Activated CD4-positive, alpha-beta T cell treated with anti-CD3 and anti-CD28 coated beads, Interleukin-2, Interleukin-4, amounts not matched to agents 100 ng/mL and 50 ng/mL, durations not matched to agents 16 hours and 8 hours (primary cell): ENCODE data around the gene STAT6.
A peak's percentile ranks its signal among the peaks of the same experiment; 100 is the strongest.
"Not testable (repeated sequence)": the region's sequence is repeated elsewhere in the genome, so short reads cannot be mapped to it uniquely, and the experiment has no call there.

Source experiments
- DNase-seq: peaks from one replicate; pipeline ENCODE4 v3.0.0-alpha.2; 2020; ENCODE audit warnings: low spot score

STAT6 gene

DNA sequence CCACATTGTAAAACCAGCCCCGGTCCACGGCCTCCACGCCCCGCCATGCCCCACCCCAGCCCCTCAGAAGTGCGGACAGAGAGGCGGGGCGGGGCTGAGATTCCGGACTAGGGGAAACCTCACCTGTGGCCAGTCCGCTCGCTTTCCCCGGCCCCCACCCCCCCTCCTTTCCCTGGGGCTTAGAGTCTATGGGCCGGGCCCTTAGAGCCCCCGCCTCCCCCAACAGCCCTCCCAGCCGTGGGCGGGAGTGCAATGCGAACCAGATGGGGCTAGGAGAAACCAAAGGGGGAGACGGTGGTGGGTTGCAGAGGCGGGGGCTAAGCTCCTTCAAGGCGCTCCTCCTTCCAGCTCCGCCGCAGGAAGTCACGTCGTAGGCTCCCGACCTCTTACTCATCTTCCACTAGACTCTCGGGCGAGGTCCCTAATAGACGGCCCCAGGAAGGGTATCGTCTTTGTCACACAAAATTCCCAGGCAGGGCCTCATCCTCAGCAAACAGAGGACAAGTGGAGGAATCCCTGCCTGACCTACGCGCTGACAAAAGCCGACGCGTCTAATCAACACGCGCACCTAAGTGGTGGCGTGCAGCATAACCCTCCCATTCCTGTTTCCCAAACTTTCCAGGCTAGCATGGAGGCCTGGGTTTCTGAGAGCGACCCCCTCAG is 23.3 kb downstream of the STAT6 start:
- peak; percentile 80 for DNase-seq

DNA sequence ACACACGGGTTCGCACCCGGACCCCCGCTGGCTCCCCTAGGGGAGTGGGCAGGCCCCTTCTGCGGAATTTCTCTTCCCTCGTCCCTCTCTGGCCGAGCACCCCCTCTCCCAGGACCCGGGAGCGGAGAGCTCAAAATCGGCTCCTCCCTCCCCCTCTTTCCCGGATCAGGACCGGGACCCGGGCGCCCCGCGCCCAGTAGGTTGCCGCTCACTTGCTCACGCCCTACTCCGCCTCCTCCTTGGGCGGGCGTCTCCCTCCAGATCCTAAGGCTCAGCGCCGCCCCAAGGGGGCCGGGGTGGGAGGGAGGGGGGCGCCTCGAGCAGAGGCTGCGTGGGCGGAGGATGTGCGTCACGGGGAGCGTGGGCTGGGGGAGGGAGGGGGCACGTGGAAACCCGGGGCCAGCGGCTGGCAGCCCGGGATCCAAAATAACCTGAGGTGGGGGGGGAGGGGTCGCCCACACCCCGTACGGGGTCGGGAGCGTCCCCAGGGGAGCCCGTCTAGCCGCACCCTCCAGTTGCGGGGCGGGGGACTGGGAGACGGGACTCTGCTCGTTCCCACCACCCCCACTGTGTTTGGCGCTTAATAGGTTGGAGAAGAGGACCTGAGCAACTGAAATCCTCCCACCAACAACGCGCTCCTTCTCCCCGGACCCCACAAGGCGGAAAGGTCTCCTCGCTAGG is 24.0 kb downstream of the STAT6 start:
- peak; percentile 88 for DNase-seq

DNA sequence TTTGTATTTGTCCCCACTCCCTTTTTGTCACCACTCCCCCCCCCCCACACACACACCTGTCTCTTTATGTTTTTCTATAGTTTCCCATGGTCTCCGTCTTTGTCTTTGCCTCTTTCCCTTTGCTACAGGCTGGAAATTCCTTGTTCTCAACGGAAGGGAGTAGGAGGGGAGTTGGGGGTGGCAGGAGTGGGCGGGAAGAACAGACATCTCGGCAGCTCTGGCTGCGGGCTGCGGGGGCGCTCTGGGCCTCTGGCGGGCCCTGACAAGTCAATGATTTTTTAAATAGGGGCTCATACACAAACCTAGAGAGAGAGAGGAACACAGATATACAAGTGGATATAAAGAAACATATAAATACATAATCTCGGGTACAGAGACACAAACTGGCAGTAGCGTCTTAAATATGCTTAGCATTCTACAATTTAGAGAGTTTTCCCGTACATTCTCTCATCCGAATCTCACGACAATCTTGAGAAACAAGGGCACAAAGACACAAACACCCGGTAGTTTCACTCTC is 24.6 kb downstream of the STAT6 start:
- DNase-seq, result peak; percentile 48

DNA sequence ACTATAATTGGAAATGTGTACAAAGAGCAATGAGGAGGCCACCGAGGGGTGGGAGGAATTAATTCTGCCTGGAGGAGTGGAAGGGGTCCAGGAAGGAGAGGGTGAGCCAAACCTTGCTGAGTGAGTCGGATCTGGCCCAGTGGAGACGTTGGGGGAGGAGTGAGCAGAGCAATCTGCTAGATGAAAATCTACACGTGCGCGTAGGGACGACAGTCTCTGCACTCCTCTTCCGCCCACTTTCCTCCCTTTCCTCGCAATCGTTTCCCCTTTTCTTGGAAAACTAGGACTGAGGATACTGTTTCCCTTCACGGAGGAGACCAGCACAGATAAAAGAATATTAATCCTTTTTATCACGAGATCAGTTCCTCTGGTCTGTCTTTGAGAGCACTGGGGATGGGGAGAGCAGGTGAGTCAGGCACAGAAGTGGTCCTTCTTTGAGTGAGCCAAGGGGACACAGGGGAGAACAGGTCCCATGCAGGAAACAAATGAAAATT is 25.1 kb downstream of the STAT6 start:
- DNase-seq, result peak; percentile 54

DNA sequence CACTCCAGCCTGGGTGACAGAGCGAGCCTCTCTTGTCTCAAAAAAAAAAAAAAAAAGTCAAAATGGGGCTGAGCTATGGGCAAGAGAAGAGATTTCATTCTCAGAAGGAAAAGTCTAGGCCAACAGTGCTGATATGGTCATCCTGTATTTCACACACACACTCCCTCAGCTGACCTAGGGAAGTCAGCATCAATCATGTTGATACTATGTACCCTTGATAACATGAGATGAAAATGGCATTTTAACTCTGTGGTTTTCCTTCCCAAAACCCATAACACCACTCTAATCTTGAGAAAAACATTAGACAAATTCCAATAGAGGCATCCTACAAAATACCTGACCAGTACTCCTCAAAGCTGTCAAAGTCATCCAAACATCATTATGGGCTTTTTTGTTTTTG is 30.3 kb downstream of the STAT6 start:
- DNase-seq, result no peak

DNA sequence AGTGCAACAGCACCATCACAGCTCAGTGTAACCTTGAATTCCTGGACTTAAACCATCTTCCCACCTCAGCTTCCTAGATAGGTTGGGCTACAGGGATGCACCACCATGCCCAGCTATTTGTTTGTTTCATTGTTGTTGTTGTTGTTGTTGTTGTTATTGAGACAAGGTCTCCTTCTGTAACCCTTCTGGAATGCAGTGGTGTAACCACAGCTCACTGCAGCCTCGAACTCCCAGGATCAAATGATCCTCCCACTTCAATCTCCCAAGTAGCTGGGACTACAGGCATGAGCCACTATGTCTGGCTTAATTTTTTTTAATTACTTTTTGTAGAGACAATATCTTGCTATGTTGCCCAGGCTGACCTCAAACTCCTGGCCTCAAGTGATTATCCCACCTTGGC is 31.3 kb downstream of the STAT6 start:
- DNase-seq, result no peak

DNA sequence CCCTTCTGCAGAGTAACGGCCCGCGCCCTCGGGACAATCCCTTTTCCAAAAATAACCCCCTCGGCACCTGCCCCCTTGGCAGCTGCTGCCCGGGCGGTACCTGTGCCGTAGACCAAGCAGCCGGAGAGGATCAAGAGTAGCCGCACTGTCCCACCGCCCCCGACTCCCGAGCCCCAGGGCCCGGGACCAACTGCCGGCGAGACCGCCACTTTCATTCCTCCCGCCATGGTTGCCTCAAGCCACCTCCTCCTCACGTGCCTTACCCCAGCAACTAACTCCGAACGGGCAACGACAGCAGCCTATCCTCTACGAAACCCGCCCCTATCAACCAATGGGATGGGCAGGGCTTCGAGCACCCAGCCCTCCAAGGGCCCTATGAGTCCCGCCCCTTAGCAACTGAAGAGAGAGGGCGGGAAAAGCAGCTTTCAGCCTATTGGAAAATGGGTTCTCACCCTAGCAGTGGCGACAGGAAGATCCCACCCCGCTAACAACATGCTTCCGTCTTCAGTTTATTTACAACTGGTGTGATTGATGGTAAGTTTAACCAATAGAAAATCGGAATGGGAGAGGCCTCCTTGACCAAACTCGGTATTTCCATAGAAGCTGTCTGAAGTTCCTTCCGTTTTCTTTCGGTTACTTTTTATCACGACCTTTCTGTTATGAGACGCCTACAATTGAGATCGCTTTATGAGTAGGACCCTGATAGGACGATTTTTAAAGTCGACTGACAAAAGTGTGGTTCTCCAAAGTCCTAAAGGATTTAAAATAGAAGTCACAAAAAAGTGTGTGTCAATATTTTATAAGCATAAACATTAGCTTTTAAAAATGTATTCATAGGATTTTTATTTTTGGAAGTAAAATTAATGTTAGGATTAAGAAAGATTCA is 32.4 kb downstream of the STAT6 start, which contains the start of gene NEMP1:
TSS of gene NEMP1 (minus strand) at position 273 of the 886 bp plus-strand sequence. CDS start at position 227, 46 bp downstream.
- peak; percentile 100 for DNase-seq

DNA sequence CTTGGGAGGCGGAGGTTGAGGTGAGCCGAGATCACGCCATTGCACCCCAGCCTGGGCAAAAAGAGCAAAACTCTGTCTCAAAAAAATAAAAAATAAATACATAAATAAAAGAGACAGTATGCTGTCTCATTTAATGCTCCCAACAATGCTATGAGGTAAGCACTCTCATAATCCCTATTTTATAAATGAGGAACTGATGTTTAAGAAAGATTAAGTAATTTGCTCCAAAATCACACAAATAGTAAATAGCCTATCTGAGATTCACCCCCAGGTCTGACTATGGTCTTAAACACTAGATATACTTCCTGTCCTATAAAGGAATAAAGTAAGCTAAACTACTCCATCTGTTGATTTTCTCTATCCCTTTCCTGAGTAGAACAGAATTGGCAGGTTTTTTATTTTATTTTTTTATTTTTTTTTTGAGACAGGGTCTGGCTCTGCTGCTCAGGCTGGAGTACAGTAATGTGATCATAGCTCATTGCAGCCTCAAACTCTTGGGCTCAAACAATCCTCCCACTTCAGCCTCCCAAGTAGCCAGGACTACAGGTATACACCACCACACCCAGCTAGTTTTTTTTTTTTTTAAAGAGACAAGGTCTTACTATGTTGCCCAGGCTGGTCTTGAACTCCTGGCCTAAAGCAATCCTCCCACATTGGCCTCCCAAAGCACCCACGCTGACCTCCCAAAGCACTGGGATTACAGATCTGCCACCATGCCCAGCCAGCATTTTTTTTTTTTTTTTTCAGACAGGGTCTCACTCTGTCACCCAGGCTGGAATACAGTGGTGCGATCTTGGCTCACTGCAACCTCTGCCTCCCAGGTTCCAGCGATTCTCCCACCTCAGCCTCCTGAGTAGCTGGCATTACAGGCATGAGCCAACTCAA is 37.4 kb downstream of the STAT6 start:
- not testable (repeated sequence) for DNase-seq

DNA sequence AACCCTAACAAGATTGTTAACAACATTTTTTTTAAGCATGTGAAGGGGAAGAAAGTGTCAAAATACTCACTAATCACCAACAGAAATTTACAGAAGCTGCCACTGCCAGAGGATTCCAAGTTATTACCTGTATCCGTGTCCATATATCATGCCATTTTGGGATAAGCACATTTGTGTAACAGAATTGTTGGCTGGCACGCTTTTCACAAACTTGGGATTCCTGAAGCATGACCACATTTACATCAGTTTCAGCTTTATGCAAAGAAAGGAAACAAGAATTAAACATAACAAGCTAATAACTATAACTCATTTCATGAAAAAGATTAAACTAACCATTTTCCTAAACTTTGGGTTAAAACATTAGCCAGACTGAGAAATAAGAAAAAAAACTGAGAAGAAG is 38.5 kb downstream of the STAT6 start:
- no peak for DNase-seq

DNA sequence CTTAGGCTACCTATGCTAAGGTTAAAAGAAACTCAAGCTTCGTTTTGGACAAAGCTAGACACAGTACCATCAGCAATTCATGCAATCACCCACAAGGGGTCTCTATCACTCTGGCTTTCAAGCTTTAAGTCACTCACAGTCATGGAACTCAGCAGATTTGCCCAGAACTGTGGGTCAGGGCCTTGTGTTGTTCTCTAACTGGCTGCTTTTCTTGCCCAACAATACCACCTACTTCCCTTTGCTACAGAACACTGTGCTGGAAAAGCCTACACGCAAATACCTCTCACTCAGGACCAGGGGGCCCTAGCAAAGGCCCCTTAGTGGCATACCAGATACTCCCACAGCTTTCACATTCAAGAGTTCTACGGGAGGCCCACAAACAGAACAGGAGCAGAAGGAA is 41.6 kb downstream of the STAT6 start:
- peak; percentile 76 for DNase-seq

DNA sequence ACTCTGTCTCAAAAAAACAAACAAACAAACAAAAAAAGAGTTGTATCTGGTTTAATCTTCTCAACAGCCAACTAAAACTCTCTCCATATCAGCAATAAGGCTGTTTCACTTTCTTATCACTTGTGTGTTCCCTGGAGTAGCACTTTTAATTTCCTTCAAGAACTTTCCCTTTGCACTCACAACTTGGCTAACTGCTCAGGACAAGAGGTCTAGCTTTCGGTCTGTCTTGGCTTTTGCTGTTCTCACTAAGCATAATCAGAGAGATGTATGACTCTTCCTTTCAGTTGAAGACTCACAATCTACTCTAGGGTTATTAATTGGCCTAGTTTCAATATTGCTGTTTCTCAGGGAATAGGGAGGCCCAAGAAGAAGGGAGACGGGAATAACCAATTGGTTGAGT is 44.9 kb downstream of the STAT6 start:
- DNase-seq, result no peak

DNA sequence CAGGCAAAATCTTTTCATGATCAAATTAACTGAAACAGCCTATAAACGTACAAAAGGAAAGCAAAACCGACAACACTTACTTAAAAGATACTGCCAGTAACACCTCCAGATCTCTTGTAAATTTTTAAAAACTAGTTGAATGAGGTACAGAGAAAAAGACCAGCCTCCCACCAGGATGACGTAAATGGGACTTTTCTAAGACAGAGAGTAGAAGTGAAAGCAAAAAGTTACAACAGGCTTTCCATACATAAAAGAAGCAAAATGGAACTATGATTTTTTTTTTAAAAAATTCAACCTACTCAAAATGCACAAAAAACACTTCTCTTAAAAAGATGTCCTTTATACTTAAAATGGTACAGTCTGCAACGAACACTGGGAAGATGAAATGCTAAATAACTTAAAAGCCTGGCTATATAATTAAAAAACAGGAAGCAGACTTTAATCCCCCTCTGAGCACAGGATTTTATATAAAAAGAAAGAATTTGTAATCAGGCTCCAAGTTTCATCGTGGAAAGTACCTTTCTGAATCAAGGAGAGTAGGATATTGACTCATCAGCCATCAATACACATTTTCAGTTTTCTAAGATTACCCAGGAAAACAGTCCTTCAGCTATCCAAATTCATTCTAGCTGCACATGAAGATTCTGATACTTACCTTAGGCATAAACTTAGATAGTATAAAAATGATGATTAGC is 47.0 kb downstream of the STAT6 start:
- DNase-seq, result peak; percentile 64

DNA sequence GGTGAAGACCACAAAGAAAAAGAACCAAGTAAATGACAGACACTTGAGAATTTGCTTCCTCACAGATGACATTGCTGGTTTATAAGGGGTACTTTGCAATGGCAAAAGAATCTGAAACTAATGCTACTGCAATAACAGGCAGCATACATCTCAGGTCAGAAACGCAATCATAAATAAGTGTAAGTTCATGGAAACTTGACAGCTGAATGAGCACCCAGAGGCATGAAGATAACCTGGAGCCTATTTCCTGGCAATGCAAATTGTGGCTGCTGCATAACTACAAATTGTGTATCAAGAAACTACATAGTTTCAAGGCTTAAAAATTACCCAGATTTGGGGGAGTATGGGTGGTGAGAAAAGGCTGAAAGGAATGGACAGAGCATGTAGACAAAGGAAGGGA is 52.7 kb downstream of the STAT6 start:
- no peak for DNase-seq

DNA sequence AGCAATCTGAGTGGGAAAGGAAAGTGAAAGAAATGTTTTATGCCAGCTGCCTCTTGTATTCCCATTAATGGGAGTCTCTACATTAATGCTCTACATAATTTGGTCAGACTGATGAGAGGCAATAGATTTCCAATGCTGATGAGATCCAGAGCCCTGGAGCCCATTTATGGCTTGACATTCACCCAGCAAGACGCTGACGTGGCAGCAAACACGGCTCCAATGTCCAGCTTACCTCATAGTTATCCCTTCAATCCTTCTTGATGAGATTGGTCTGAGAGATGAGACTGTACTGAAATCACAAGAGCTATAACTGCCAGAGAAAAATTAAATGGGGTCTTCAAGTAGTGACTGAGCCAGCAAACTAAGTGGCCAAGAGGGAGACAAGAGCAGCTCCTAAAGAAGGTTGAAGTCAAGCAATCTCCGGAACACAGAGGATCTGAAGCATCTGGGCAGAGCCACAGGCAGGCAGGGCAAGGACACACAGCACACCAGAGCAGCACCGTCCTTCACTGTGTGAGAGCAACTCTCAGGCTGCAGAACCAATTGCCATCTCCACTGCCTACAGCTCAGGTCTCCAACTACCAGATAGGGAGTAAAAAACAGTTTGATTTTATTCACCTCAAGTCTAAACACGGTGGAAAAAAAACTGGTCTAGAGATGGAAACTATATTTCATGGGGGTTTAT is 54.0 kb downstream of the STAT6 start:
- no peak for DNase-seq

DNA sequence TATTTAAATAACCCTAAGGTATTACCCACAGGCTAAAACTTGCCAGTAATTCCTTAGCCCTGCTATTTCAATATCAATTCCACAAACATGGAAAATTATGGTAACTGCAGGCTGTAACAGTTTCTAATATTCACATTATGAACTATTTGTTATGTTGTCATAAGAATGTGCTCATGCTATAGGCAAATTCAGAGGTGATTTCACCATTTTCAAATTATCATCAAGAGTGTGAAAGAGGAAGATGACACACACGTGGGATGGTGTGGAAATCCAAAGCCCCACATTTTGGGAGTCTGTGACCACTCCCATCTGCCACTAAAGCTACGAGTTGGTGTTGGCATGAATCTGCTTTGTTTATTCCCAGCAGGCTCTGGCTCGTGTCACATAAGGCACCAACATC is 55.3 kb downstream of the STAT6 start:
- DNase-seq, result no peak

DNA sequence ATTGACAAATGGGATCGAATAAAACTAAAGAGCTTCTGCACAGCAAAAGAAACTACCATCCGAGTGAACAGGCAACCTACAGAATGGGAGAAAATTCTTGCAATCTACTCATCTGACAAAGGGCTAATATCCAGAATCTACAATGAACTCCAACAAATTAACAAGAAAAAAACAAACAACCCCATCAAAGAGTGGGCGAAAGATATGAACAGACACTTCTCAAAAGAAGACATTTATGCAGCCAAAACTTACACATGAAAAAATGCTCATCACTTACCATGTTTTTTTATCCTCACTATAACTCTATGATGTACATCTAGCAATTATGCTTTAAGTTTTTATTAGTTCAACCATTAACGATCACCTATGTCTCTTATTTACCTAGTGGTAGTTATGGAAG is 57.3 kb downstream of the STAT6 start:
- not testable (repeated sequence) for DNase-seq

DNA sequence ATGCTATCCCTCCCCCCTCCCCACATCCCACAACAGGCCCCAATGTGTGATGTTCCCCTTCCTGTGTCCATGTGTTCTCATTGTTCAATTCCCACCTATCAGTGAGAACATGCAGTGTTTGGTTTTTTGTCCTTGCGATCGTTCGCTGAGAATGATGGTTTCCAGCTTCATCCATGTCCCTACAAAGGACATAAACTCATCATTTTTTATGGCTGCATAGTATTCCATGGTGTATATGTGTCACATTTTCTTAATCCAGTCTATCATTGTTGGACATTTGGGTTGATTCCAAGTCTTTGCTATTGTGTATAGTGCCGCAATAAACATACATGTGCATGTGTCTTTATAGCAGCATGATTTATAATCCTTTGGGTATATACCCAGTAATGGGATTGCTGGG is 58.0 kb downstream of the STAT6 start:
- not testable (repeated sequence) for DNase-seq

DNA sequence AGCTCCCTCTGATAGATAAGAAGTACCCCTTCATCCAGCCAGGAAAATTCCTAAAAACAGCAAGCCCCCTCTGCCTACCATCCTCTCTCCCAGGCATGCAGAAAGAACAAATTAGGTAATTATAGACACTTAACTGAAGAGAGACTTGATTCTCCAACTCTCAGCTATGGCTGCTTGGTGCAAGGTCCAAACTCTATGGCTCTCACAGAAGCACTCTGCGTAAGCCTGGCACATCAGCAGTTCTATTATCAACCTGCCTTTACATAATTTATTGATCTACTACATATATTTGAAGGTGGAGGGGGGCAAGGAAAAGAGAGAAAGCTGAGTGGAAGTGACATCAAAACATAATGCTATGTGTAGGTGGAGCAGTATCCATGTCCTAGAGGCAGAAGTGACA is 60.2 kb downstream of the STAT6 start:
- DNase-seq, result no peak

DNA sequence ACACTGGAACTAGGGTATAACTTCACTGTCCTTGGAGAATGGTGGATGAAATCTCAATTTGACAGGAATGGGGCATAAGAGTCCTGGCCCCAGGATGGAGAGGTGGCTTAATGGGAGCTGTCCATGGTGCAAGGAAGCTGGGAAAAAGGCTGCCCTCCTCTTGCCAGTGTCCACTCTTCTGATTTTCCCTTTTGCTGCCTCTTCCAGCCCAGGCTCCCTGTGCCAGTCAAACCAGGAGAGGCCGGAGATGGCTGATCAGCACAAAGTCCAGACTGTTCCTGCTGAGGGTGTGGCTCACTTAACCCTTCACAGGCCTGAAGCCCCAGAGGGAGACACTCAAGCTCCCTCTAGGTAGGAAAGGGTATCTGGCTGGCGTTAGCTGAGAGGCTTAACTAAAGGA is 61.3 kb downstream of the STAT6 start, which contains the start of gene MYO1A:
TSS of gene MYO1A (minus strand) at position 240 of the 400 bp plus-strand sequence. CDS start 1,806 bp downstream, outside the sequence.
- no peak for DNase-seq

DNA sequence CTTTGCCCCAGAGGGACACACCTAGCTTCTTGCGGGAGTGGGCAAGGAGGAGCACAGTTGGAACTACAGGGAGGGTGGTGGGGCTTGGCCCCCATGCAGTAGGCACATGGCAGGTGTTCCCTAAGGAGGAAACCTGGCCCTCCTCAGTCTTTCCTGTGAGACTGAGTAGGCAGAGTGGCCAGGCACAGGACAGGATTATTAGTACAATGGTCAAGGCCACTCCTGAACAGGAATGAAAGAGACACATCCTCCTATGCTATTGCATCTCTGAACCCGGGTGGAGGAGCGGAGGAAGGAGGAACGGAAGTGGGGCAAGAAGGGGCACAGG is 62.1 kb downstream of the STAT6 start:
- DNase-seq, result no peak
